Measurements from ENCODE around the gene CEP135. TPM values are rescaled to one million over a fixed set of nuclear protein-coding genes. Genes with fewer than 3 reads are reported as not detected.

CEP135 gene, protein sequence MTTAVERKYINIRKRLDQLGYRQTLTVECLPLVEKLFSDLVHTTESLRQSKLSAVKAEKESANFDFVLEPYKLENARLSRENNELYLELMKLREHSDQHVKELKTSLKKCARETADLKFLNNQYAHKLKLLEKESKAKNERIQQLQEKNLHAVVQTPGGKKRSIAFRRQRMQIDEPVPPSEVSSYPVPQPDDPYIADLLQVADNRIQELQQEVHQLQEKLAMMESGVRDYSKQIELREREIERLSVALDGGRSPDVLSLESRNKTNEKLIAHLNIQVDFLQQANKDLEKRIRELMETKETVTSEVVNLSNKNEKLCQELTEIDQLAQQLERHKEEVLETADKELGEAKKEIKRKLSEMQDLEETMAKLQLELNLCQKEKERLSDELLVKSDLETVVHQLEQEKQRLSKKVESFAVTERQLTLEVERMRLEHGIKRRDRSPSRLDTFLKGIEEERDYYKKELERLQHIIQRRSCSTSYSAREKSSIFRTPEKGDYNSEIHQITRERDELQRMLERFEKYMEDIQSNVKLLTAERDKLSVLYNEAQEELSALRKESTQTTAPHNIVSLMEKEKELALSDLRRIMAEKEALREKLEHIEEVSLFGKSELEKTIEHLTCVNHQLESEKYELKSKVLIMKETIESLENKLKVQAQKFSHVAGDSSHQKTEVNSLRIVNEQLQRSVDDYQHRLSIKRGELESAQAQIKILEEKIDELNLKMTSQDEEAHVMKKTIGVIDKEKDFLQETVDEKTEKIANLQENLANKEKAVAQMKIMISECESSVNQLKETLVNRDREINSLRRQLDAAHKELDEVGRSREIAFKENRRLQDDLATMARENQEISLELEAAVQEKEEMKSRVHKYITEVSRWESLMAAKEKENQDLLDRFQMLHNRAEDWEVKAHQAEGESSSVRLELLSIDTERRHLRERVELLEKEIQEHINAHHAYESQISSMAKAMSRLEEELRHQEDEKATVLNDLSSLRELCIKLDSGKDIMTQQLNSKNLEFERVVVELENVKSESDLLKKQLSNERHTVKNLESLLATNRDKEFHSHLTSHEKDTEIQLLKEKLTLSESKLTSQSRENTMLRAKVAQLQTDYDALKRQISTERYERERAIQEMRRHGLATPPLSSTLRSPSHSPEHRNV
- total RNA-seq: 1.7 and 4.8 TPM in 2 replicates

DNA sequence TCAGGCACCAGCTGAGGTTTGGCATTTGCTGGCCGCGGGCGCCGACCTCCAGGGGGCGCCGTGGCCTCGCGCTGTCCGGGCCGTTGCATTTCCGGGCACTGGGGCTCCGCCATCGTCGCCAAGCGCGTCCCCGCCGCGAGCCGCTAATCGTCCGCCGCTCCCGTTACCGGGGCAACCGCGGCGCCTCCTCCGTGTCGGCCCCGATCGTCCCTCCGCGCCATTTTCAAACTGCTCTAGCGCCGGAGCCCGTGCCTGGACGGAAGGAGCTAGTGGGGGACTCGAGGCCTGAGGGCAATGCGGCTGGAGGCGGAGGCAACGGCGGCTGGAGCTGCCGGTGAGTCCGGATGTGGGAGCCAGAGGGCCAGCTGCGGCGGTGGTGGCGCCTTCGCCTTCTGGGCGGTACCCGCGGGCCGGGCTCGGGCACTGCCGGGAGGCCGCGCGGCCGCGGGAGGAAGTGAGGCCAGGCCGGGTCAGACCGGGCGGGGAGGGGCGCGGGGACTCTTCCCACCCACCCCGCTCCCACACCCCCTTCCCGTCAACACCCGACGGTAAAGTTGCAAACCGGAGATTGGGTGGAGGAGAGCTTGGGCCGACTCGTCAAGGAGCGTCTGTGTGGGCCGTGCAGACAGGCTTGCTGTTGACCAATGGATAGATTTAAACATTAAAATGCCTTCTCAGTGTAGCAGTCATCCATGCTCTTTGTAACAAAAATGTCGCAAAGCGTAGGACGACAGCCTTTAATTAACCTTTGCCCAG is at the start of gene CEP135:
Gene CEP135, plus strand, starts transcription at position 220 of the 756 bp plus-strand sequence. CDS start 3,186 bp downstream, outside the sequence.

Other genes with a start within 250 kb of the CEP135 start
- gene EXOC1L, start 129.2 kb upstream of the CEP135 start, total RNA-seq: not detected in 2 replicates
- gene EXOC1, start 95.3 kb upstream of the CEP135 start, total RNA-seq: 37.4 and 50.5 TPM in 2 replicates